Amygdala (tissue), 56 donors: ENCODE measurements around the gene ATF7IP.

Source experiments
- DNase-seq, 56 donors: peaks; one replicate each; lab custom pipeline; 2025; lab: John Stamatoyannopoulos, UW

Gene ATF7IP

DNA sequence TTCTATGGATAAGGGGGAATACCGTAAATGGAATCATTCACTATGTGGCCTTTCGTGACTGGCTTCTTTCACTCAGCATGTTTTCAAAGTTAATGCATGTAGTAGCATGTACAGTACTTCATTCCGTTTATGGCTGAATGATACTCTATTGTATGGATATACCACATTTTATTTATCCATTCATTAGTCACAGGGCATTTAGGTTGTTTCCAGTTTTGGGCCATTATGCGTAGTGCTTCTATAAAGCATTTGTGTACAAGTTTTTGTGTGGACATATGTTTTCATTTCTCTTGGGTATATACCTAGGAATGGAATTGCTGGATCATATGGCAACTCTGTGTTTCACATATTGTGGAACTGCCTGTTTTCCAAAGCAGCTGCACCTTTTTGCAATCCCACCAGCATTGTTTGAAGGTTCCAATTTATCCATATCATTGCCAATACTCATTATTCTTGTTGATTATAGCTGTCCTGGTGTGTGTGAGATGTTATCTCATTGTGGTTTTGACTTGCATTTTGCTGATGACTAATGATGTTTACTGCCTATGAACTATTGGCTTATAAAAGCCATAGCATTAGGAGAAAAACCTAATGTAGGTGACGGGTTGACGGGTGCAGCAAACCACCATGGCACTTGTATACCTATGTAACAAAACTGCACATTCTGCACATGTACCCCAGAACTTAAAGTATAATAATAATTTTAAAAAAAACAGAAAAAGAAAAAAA, 45.5 kb downstream of the ATF7IP start:
- DNase-seq, result no peak

DNA sequence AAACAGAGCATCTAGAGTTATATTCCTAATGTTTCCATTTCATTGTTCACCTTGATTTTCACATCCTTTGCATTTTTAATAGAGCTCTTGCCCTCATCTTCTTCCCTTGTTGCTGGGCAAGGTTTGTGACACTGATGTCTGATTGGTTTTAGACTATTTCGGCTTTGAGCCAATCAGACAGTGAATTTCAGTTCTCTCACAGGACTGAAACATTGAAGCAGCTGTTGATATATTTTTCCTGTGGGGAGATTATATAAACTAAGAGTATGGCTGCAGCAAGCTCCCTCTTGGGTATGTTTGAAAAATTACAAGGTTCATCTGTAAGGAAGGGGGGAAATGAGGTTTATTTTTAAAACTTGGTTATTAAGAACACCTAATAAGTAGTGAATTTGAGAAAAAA, 51.2 kb downstream of the ATF7IP start:
- peak in 10 of 56 donors; percentile 1 to 52 (median 10) for DNase-seq

DNA sequence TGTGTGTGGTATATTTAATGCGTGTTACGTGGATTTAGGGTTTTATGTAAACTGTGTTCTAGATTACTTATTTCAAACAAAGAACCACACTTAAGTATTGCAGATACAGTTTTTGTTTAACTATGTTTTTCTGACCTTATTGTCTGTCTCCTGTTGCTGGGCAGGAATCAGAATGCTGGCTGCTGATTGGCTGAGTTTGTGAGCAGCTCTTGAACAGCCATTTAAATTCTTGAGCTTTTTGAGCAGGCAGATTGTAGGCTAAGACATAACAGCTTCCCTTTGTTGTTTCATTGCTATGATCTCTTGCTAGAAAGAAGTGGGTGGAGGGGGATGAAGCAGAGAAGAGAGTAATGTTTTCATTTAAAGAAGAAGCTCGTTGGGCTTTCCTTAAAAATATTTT, 52.2 kb downstream of the ATF7IP start:
- DNase-seq, result peak in 46 of 56 donors; percentile 2 to 86 (median 40)

DNA sequence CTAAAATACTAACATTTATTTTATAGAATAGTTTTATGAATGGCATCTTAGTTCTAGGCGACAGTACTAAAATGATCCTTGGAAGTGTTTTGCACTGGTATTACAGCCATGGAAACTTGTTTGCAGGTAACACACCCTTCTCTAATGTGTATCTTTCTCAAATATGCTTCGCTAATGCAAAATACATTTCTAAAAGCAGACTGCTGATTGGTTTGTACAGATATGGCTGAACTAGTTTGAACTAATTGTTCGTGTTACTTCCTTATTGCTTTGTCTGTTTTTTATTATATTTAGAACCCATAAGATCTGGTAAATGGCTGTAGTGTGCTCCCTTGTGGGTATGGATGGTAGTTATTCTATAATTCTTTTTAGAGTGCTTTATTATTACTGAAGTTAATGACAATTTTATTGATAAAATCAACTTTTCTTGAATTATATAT, 53.0 kb downstream of the ATF7IP start:
- DNase-seq, result no peak

DNA sequence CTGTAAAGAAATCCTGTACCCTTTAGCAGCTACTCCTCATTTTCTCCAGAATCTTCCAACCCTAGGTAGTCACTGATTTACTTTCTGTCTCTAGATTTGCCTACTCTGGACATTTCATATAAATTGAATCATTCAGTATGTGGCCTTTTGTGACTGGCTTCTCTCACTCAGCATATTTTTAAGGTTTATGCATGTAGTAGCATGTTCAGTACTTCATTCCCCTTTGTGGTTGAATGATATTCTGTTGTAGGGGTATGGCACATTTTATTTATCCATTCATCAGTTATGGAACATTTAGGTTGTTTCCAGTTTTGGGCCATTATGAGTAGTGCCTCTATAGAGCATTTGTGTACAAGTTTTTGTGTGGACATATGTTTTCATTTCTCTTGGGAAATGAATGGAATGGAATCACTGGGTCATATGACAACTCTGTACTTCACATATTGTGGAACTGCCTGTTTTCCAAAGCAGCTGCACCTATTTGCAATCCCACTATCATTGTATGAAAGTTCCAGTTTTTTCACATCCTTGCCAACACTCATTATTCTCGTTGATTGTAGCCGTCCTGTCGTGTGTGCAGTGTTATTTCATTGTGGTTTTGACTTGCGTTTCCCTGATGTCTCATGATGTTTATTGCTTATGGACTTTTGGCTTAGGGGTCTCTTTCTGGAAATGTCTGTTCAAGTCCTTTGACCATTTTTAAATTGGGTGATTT, 57.2 kb downstream of the ATF7IP start:
- no peak for DNase-seq

DNA sequence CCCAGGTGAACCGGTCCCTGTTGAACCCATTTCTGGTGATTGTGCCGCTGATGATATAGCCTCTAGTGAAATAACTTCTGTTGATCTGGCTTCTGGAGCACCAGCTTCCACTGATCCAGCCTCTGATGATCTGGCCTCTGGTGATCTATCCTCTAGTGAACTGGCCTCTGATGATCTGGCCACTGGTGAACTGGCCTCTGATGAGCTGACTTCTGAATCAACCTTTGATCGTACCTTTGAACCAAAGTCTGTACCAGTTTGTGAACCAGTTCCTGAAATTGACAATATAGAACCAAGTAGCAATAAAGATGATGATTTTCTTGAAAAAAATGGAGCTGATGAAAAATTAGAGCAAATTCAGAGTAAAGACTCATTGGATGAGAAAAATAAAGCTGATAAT, 59.1 kb downstream of the ATF7IP start:
- no peak for DNase-seq

DNA sequence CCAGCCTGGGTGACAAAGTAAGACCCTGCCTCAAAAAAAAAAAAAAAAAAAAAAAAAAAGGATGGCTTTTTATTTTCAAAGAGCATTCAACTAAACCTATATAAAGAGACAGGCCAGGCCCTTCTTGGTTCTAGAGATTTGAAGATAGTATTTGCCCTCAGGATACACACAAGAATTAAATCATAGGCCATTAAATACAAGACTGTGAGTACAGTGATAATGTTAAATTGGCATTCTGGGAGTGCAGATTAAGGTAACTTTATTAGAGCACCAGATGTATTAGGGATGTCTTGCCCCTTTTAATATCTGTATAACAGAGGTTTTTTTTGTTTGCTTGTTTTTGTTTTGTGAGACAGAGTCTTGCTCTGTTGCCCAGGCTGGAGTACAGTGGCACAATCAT, 61.3 kb downstream of the ATF7IP start:
- no peak for DNase-seq

DNA sequence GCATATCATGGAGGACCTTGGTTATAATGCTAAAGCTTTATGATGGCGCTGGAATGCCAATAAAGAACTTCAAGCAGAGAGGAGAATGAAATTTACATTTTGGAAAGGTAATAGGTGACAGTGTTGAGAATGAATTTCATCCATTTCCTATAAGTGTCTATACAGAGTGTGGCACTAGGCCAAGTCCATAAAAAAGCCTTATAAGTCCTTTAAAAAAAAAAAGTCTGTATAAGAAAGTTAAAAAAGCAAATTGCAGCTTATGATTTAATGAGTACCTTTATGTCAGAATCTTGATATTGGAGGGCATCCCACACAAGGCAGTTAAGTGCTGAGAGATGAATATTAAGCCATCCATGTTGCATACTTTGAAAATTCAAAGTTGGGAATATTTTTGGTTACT, 62.4 kb downstream of the ATF7IP start:
- no peak for DNase-seq

DNA sequence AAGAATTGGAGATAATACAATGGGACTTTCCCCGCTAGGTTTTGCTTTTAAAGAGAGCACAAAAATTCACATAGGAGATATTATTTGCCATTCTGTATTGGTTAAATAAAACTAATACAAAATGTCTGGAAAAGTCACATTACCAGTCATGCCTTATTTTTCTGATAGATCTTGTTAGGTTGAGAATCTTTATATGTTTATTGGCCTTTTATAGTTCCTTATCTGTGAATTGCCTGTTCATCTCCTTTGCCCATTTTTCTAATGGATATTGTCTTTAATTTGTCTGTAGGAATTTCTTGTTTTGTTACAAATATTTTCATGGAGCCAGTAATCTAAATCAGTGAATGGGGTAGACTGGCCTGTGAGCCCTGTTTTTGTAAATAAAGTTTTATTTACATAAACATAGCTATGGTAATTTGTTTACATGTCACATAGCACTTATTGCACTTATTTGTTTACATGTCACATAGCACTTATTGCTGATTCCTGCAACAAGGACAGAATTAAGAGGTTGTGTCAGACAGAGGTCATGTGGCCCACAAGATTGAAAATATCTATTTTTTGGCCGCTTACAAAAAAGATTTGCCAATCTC, 65.0 kb downstream of the ATF7IP start:
- DNase-seq, result no peak

DNA sequence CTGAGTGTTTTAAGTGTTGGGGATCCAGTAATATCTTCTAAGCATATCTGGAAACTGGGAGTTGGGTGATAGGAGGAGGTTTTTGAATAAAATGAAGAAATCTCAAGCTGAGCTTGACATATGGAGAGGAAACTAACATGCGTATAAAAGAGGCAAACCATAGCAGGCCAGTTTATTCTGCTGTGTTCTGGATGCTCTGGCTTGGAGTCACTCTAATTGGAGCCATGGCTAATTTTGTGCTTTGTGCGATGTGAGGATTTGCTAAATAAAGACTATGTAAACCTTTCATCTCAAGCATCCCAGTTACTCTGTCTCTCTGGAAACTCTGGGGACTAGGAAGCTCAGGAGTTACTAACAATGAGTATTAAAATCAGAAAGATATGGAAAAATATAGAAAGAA, 66.5 kb downstream of the ATF7IP start:
- DNase-seq, result no peak

DNA sequence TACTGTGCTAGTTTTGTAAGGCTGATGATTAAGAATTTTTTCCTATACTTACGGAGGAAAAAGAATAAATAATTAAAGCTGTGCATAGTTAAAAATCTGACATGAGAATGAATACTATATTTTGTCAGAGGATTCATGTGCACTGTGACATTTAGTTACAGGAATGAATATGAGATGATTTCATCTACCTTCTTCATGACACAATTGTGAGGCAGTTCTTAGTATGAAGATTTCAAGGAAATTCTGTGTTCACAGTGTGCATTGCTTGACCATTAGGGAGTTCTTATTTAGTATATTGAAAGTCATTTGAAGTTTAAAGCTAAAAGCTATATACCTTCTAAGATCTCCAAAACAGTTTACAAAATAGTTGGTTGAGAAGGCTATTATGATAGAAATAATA, 70.1 kb downstream of the ATF7IP start:
- no peak for DNase-seq

DNA sequence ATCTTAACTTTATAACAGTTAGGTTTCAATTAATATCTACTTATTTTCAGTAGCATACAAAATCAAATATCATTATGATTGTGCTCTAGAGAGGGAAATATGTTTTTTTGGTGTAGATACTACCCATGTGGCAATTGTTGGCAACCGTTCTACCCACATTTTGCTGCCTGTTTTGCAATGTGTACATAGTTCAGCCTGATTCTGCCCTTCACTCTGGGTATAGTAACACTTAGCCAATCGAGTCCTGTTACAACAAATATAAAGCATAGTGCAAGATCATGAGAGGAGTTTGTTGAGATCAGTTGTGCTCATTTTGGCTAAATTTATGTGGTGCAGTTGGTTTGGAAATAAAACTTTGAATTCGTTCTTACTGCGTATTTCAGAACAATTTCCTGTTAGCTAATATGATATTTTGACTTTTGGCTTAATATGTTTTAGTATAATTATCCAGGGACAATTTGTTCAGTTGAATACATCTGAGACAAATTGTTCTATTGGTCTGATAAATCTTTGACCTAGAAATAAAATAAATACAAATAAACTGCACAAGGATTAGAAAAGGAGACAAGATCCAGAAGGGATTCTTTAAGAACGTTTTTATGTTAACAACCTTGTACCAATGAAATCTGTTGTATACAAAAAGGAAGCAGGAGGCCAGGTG, 76.9 kb downstream of the ATF7IP start:
- DNase-seq, result no peak

DNA sequence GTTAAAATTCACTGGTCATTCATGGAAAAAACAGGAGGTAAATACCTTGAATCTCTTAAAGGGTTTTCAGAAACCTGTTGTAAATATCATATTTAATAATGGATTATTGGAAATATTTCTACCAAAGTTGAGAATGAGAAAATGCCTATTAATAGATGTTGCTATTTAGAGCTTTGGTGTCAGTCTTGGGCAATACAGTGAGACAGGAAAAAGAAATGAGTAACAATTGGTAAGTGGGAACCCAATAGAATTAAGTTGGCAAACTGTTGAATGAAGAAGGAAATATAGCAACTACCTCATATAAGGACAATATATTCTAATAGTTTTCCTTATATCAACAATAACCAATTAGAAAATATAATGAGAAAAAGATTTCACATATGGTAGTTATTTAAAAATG, 78.0 kb downstream of the ATF7IP start:
- no peak for DNase-seq

DNA sequence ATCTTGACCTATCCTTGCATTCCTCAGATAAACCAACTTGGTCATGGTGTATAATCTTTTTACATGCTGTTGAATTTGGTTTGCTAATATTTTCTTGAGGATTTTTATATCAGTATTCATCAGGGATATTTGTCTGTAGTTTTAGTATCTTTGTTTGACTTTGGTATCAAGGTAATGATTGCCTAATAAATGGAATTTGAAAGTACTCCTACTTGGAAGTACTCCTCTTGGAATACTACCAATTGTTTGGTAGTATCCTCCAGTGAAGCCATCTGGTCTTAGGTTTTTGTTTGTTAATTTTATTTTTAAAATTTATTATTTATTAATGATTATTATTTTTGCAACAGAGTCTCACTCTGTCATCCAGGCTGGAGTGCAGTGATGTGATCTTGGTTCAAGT, 85.0 kb downstream of the ATF7IP start:
- no peak for DNase-seq

DNA sequence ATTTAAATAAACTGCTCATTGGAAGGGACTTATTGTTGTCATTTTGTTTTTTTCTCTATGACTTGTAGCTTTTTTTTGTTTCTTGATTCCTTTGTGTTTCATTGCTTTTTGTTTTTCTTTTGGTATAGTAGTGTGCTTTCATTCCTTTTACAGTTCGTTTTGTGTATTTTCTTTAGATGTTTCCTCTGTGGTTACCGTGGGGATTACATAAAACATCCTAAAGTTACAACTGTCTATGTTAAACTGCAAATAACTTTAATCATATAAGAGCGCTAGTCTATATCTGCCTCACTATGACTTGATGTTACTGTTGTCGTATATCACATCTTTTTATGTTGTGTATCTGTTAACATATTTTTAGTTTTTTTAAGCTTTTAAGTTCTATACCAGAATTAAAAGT, 86.9 kb downstream of the ATF7IP start:
- no peak for DNase-seq

DNA sequence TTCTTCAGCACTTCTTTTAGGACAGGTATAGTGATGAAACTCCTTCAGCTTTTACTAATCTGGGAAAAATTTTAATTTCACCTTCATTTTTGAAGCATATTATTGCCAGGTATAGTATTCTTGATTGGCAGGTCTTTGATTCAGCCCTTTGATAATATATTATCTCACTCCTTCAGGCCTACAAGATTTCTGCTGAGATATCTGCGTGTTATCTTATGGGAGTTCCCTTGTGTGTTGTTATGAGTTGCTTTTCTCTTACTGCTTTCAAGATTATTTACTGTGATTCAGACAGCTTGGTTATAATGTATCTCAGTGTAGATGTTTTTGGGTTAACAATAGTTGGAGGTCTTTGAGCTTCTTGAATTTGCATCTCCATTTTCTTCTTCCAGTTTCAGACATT, 87.4 kb downstream of the ATF7IP start:
- DNase-seq, result no peak

DNA sequence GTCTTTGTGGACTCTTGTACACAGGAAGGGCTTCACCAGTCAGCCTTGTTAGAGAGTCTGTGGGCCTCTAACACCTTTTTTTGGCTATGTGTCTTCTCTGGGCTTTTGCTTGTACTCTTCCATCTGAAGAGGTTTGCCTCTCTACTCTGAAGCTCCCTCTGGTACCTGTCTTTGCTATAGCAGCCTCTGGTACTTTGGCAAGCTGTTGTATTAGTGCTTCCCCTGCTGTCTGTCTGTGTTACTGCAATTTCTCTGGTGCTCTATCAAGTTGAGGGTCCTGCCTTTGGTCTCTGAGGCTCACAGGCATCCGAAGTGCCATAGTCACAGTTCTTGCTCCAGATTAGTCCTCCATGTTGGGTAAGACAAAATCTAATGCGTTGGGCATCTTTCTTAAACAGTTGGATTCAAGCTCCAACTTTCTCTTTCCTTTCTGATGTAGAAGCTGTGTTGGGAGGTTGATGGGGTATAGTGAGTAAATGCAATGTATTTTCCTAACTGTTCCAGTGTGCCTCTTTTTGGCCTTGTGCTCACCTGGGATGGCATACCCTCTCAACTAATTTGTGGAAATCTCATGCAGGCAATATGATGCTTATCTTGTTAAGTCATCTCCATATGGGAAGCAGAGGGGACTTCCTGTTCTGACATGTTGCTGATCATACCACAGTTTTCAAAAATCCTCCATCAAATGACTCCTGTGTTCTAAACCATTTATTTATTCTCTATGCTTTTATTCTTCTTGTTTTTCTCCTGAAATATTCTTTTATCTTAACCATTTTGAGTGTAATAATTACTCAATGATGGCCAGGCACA, 88.8 kb downstream of the ATF7IP start:
- DNase-seq, result no peak

DNA sequence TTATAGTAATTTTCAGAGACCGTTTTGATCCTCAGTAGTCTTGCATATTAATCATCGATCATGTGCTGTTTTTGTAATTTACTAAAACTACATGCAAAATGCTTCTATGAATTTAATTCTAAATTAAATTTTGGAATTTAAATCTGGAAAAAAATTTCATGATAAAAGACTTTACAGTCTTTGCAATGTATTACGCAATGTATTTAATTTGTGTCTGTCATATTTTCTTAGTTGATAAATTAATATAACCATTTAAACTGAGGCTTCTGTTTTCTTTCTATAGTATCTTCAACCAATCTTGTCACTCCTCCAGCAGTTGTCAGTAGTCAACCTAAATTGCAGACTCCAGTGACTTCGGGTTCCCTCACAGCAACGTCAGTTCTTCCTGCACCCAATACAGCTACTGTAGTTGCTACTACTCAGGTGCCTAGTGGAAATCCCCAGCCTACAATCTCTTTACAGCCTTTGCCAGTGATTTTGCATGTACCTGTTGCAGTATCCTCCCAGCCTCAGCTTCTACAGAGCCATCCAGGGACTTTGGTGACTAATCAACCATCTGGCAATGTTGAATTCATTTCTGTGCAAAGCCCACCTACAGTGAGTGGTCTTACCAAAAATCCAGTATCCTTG, 94.8 kb downstream of the ATF7IP start:
- no peak for DNase-seq

DNA sequence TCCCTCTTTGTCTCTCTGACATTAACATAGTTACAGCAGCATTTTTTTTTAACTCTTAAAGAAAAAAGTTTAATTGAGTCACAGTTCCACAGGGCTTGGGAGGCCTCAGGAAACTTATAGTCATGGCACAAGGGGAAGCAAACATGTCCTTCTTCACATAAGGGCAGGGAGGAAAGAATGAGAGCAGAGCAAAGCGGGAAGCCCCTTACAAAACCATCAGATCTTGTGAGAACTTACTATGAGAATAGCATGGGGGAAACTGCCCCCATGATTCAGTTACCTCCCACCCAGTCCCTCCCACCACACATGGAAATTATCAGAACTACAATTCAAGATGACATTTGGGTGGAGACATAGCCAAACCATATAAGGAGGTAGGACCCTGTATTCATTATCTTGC, 106.0 kb downstream of the ATF7IP start:
- no peak for DNase-seq

DNA sequence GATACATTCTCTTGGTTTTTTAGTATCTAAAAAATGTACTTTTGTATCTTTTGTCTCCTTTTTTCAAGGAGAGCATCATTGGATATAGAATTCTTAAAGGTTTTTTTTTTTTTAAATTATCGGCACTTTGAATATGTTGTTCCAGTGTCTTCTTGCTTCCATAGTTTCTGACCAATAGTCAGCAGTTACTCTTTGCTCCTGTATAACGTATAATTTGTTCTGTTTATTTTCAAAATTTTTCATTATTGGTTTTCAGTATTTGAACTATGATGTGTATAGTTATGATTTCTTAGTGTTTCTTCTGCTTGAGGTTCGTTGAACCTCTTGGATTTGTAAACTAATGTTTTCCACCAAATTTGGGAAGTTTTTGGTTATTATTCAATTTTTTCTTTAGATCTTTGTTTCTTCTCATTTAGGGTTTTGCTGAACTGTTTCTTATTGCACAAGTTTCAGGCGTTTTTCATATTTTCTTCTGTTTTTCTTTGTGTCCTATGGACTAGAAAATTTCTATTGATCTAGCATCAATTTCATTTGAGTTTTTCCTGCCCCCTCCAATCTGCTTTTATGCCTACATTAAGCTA, 108.3 kb downstream of the ATF7IP start:
- no peak for DNase-seq
